Measurements from ENCODE around the gene DDR1. TPM values are rescaled to one million over a fixed set of nuclear protein-coding genes. Genes with fewer than 3 reads are reported as not detected.
A peak's percentile ranks its signal among the peaks of the same experiment; 100 is the strongest.

Gene DDR1
- total RNA-seq (2014; rRNA removed; shearing (Covaris generic)), result 73.2 and 80.9 TPM in 2 replicates

DNA sequence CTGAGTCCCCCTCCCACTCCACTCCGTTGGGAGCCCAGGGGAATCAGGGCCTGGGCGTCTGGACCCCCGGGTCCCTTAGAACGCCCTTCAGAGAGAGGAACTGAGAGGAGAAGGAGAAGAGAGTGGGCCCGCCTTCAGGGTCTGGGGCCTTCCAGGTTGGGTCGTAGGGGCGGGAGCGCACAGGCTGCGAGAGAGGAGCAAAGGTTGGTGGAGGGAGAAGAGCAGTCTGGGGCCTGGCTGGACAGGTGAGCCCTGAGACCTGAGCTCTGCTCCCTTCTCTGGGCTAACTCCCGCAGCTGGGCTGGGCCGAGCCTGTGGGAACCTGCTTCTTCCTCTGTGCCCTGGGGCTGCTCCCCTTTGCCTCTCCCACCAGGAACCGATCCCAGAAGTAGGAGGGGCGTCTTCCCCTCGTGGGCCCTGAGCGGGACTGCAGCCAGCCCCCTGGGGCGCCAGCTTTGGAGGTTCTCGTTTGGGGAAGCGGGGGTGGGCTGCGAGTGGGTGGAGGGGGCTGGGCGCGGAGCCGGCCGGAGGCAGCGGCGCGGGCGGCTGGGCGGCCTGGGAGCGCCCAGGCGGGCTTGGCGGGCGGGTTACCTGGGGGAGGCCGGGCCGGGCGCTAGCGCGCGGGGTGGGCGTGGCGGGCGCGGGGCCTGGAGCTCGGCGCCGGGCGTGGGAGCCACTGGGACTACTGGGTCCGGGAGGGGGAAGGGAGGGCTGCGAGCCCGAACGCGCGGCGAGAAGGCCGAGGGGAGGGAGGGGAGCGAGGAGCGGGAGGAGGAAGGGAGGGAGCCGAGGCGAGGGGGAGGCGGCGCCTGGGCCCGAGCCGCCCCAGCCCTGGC, at the start of gene DDR1:
DDR1 (plus strand) TSS at position 835 of the 836 bp plus-strand sequence. CDS start 4,211 bp downstream, outside the sequence.
- peak; percentile 84 for DNase-seq
- Histone ChIP-seq H3K36me3 (peaks cover 2% of the 10 kb centered on the region), H3K9me3 (replicated peaks) (no peaks in the 10 kb centered on the region), H3K27ac (peak within 1 kb of the TSS; percentile 94), H3K27me3 (no peaks in the 10 kb centered on the region), H3K4me3 (peak within 1 kb of the TSS; percentile 68), H3K4me1 (peaks cover 26% of the 10 kb centered on the region)

GRCh38 chr6:30834646-30835045, 49.7 kb upstream of the DDR1 start:
- Histone ChIP-seq H3K27ac (no peak overlapping the region), H3K4me1 (peaks cover 3% of the 10 kb centered on the region; the same call in 1 of the 2 replicates), H3K4me3 (no peak overlapping the region), H3K9me3 (replicated peaks) (no peaks in the 10 kb centered on the region), H3K36me3 (no peaks in the 10 kb centered on the region), H3K27me3 (no peaks in the 10 kb centered on the region)
- DNase-seq, result no peak

- H3K36me3 ChIP-seq, result no peaks in the 10 kb centered on the region
- no peak for DNase-seq
- no peaks in the 10 kb centered on the region for H3K27me3 ChIP-seq
- peaks cover 3% of the 10 kb centered on the region; the same call in 1 of the 2 replicates for H3K4me1 ChIP-seq
- H3K9me3 ChIP-seq (replicated peaks), result no peaks in the 10 kb centered on the region
- H3K27ac ChIP-seq, result no peak overlapping the region
- no peak overlapping the region for H3K4me3 ChIP-seq
These were observed 48.7 kb upstream of the DDR1 start for GRCh38 chr6:30835576-30835975.

DNA sequence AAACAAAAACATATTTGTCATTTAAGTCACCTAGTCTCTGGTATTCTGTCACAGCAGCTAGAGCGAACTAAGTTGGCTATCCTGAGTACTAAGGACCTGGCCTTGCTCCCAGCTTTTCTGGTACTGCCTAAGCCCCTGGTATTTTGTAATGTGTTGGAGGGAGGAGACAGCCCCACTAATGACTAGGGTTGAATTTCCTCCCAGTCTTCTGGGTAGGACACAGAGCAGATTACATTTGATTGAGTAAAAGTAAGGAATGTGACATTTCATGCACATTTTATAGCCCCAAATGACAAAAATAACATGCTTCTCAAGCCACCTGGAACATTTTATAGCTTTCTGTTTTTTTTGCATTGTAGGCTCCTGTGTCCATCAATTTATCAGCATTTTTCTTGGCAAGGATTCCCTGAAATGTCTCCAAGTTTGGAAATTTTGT, 47.9 kb upstream of the DDR1 start:
- DNase-seq, result no peak
- no peaks in the 10 kb centered on the region for H3K27me3 ChIP-seq
- no peaks in the 10 kb centered on the region for H3K9me3 ChIP-seq (replicated peaks)
- peaks cover 3% of the 10 kb centered on the region; the same call in 1 of the 2 replicates for H3K4me1 ChIP-seq
- H3K4me3 ChIP-seq, result no peak overlapping the region
- no peaks in the 10 kb centered on the region for H3K36me3 ChIP-seq
- no peak overlapping the region for H3K27ac ChIP-seq

- H3K27ac ChIP-seq, result no peak overlapping the region
These were observed 47.4 kb upstream of the DDR1 start for GRCh38 chr6:30836957-30837356.

GRCh38 chr6:30837432-30837831, 46.9 kb upstream of the DDR1 start:
- no peak for DNase-seq
- H3K36me3 ChIP-seq, result no peaks in the 10 kb centered on the region
- no peak overlapping the region for H3K27ac ChIP-seq
- H3K4me3 ChIP-seq, result no peak overlapping the region
- H3K27me3 ChIP-seq, result no peaks in the 10 kb centered on the region
- peaks cover 9% of the 10 kb centered on the region; the same call in 1 of the 2 replicates for H3K4me1 ChIP-seq
- no peaks in the 10 kb centered on the region for H3K9me3 ChIP-seq (replicated peaks)

More at GRCh38 chr6:30836957-30837356, 47.4 kb upstream of the DDR1 start:
- no peak for DNase-seq
- H3K4me1 ChIP-seq, result peaks cover 6% of the 10 kb centered on the region; the same call in 1 of the 2 replicates
- no peaks in the 10 kb centered on the region for H3K27me3 ChIP-seq
- no peaks in the 10 kb centered on the region for H3K36me3 ChIP-seq
- H3K4me3 ChIP-seq, result no peak overlapping the region
- H3K9me3 ChIP-seq (replicated peaks), result no peaks in the 10 kb centered on the region

- H3K27me3 ChIP-seq, result no peaks in the 10 kb centered on the region
- H3K9me3 ChIP-seq (replicated peaks), result no peaks in the 10 kb centered on the region
- peaks cover 13% of the 10 kb centered on the region for H3K4me1 ChIP-seq
- peak in 1 of 2 experiments; percentile 48 for DNase-seq
- H3K4me3 ChIP-seq, result no peak overlapping the region
- no peaks in the 10 kb centered on the region for H3K36me3 ChIP-seq
- H3K27ac ChIP-seq, result no peak overlapping the region
These were observed 46.4 kb upstream of the DDR1 start for GRCh38 chr6:30837870-30838269.

DNA sequence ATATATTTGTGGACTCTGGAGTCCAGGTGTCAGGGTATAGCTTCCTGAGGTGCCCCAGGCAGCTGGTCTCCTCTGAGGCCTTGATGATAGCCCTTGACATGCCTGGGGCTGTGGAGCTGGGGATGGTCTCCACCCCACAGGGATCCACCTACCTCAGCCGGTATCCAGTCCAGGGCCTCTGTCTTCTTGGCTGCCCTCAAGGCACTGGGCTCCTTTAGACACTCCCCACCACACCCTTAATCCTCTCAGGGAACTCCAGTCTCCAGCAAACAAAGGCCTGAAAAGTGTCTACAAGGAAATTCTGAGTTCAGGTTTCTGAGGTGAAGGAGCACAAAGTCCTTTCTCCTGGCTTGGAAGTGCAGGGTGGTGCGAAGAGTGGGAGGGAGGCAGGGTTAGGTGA, 44.6 kb upstream of the DDR1 start:
- no peaks in the 10 kb centered on the region for H3K36me3 ChIP-seq

GRCh38 chr6:30840084-30840934, 44.0 kb upstream of the DDR1 start:
- H3K4me1 ChIP-seq, result peaks cover 24% of the 10 kb centered on the region
- H3K27ac ChIP-seq, result no peak overlapping the region
- H3K27me3 ChIP-seq, result no peaks in the 10 kb centered on the region
- no peaks in the 10 kb centered on the region for H3K36me3 ChIP-seq
- DNase-seq, result no peak
- H3K4me3 ChIP-seq, result no peak overlapping the region
- no peaks in the 10 kb centered on the region for H3K9me3 ChIP-seq (replicated peaks)

More for the DNA sequence above, 44.6 kb upstream of the DDR1 start:
- Histone ChIP-seq H3K27me3 (no peaks in the 10 kb centered on the region), H3K27ac (no peak overlapping the region), H3K9me3 (replicated peaks) (no peaks in the 10 kb centered on the region), H3K4me3 (no peak overlapping the region), H3K4me1 (peaks cover 24% of the 10 kb centered on the region)
- DNase-seq, result no peak

DNA sequence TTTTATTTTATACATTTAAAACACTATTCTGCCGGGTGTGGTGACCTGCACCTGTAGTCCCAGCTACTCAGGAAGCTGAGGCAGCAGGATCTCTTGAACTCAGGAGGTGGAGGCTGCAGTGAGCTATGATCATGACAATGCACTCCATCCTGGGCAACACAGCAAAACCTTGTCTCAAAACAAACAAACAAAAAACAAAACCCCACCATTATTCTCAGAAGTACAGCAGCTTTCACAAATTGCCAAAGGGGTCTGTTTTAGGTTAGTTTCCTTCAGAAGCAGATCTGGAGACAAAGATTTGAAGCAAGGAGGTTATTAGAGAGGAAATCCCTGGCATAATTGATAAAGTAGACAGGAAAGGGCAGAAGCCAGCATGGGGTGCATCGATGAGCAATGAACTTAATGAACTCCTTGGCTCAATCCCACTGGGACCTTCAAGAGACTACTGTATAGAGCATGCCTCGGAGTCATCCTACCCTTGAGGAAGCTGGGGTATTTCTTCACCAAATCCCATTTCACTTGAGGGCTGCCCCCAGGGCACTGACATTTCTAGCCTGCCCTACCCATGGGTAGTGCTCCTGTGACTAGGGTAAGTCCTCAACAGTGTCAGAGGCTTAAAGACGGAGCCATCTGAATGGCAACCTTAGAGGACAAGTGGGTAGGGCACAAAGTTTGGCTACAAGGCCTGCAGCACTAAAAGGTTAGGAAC, 43.2 kb upstream of the DDR1 start:
- Histone ChIP-seq H3K4me1 (peaks cover 24% of the 10 kb centered on the region), H3K36me3 (no peaks in the 10 kb centered on the region), H3K9me3 (replicated peaks) (no peaks in the 10 kb centered on the region), H3K27me3 (no peaks in the 10 kb centered on the region), H3K27ac (no peak overlapping the region), H3K4me3 (no peak overlapping the region)
- DNase-seq, result no peak

DNA sequence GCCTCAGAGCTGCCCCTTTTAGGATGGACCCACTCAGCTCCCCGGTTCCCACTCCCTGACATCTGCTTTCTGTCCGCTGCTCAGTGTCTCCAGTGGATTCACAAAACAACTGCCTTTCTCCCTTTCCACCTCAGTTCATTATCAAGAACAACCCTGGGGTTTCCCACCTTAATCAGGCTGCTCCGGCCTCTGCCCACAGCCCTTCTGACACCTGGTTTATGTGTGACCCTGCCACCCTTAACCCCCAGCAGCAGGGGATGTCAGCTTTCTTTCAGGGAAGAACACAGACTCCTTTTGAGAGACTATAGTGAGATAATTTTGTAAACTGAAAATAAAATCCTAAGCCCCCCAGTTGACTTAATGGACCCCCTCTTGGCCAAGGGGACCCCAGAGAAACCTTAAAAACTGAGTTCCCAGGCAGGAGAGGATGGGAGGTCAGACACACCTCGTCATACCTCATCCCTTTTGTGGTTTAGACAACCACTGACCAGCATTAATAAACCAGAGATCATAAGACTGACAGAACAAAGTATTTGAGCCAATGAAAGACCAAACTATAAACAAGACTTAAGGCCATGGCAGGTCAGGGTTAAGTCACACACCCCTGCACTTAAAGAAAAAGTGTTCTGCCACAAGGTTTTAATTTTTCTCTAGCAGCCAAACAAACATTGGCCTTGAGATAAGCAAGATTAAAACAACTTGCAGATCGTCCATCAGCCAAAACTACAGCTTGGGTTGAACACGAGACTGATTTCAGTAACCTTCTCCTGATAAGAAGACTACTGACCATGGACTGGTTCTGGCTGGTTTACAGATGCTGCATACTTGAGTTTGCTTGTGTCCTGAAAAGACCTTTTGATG, 42.4 kb upstream of the DDR1 start:
- no peak overlapping the region for H3K4me3 ChIP-seq
- DNase-seq, result no peak

GRCh38 chr6:30842754-30843610, 41.3 kb upstream of the DDR1 start:
- DNase-seq, result peak; percentile 58 to 72
- no peaks in the 10 kb centered on the region for H3K9me3 ChIP-seq (replicated peaks)
- no peaks in the 10 kb centered on the region for H3K36me3 ChIP-seq
- H3K4me1 ChIP-seq, result peaks cover 24% of the 10 kb centered on the region
- no peaks in the 10 kb centered on the region for H3K27me3 ChIP-seq
- no peak overlapping the region for H3K27ac ChIP-seq
- no peak overlapping the region for H3K4me3 ChIP-seq

More for the DNA sequence above, 42.4 kb upstream of the DDR1 start:
- Histone ChIP-seq H3K9me3 (replicated peaks) (no peaks in the 10 kb centered on the region), H3K36me3 (no peaks in the 10 kb centered on the region), H3K4me1 (peaks cover 24% of the 10 kb centered on the region), H3K27me3 (no peaks in the 10 kb centered on the region), H3K27ac (no peak overlapping the region)

DNA sequence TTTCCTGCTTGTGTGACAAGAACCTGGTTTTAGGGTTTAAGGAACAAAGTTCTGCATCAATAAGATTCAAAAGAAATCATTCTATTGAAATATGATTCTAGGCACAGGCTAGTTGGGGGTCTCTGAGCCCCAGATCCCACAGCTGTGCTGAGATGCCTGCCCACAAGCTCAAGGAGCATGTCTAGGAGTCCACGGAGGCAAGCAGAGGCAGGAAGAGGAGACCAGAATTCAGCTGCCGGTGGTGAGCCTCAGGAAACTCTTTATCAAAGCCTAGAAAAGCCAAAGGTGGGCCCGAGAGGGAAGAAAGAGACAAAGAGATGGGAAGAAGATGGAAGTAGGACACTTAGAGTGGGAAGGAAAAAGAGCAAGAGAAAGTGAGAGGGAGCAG, 40.7 kb upstream of the DDR1 start:
- H3K4me1 ChIP-seq, result peaks cover 24% of the 10 kb centered on the region
- DNase-seq, result no peak
- H3K27me3 ChIP-seq, result no peaks in the 10 kb centered on the region
- H3K27ac ChIP-seq, result no peak overlapping the region
- H3K4me3 ChIP-seq, result no peak overlapping the region
- H3K9me3 ChIP-seq (replicated peaks), result no peaks in the 10 kb centered on the region
- H3K36me3 ChIP-seq, result no peaks in the 10 kb centered on the region

All from SJCRH30 (cell line).